NCI-H1105 (cell line): Measurements from ENCODE around the gene RGS18.
"Not testable (repeated sequence)": the region's sequence is repeated elsewhere in the genome, so short reads cannot be mapped to it uniquely, and the experiment has no call there.

Source experiments
- DNase-seq: peaks from one replicate; lab custom pipeline; 2025; lab: John Stamatoyannopoulos, UW

RGS18 gene

GRCh38 chr1:192158181-192158580, at the start of gene RGS18:
TSS of gene RGS18 (plus strand) at chr1:192158462. CDS start at chr1:192158638, 176 bp downstream.
- no peak for DNase-seq

DNA sequence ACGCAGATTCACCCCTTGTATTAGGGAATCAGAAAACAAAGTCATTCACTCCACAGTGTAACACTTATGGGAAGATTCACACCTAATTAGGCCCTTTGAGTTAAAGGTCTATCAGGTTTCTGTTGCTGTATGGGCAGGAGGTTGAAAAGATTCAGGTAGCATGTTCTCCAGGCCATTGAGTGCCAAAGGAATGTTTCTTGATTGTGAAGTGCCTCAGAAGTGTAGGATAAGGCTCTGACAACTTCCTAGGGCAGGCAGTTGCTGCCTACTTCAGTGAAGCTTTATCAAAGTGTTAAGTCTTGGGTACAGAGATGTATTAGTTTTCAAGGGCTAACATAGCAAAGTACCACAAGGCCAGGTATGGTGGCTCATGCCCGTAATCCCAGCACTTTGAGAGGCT, 48.7 kb upstream of the RGS18 start:
- DNase-seq, result no peak

- no peak for DNase-seq
Observed at GRCh38 chr1:192115000-192115399, 43.3 kb upstream of the RGS18 start.

DNA sequence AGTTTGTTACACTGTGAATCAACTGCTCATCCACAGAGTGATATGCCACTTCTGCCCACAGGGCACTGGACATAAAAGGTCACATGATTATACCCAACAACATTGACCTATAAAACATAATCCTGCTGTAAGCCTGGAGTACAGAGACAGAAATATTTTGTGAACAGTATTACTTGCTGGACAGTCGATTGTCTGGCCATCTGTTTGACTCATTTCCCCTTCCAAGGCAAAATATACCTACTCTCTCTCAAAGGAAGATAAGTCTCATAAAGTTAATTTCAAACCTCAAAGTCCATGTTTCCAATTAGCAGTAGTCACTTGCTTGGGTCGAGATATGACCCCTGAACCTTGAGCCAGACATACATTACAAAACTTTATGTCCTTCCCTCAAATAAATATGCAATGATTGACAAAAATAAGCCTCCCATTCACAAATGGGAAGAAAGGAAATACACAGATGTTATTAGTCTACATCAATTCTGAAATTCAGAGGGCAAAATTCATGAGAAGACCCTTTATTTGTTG, 39.3 kb upstream of the RGS18 start:
- no peak for DNase-seq

DNA sequence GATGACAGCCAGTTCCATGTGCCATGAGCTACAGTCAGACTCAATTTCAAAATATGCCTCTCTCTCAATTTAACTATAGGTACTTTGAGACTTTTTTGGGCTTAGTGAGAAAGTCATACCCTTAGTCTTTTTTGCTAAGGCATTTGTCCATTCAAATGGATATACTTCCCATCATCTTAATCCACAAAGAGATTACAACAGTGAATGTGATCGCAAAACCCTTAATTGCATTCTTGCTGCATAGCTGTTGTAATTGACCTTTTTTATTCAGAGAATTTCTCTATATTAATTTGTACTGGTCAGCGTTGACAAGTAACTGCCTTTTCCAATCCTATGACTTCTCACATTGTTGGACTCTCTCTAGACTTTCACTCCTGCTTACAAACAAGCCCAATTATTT, 38.6 kb upstream of the RGS18 start:
- no peak for DNase-seq

- DNase-seq, result no peak
Observed at GRCh38 chr1:192122668-192123067, 35.6 kb upstream of the RGS18 start.

DNA sequence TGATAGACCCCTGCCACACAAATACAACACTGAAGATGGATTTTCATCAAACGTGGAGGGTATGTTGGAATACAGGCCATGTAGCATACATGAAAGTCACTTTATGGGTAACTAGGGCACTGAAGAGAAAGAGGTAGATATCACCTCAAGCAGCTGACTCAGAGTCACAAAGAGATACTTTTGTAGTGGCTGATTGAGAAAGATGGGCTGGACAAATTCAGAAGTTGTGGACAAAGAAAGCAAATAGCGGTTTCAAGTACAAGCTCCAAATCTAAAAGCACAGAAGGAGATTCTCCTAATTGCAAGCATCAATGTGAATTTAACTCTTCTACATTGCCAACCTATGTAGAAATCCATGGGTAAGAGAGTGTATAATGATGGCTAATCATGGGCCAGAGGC, 35.0 kb upstream of the RGS18 start:
- DNase-seq, result no peak

- no peak for DNase-seq
Observed at GRCh38 chr1:192126030-192126619, 32.1 kb upstream of the RGS18 start.

- no peak for DNase-seq
Observed at GRCh38 chr1:192130175-192130574, 28.1 kb upstream of the RGS18 start.

DNA sequence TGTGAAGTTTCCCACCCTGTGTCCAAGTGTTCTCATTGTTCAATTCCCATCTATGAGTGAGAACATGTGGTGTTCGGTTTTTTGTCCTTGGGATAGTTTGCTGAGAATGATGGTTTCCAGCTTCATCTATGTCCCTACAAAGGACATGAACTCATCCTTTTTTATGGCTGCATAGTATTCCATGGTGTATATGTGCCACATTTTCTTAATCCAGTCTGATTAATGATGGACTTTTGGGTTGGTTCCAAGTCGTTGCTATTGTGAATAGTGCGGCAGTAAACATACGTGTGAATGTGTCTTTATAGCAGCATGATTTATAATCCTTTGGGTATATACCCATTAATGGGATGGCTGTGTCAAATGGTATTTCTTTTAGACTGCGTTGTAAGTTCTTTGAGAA, 27.4 kb upstream of the RGS18 start:
- DNase-seq, result not testable (repeated sequence)

GRCh38 chr1:192131914-192132313, 26.3 kb upstream of the RGS18 start:
- DNase-seq, result no peak

DNA sequence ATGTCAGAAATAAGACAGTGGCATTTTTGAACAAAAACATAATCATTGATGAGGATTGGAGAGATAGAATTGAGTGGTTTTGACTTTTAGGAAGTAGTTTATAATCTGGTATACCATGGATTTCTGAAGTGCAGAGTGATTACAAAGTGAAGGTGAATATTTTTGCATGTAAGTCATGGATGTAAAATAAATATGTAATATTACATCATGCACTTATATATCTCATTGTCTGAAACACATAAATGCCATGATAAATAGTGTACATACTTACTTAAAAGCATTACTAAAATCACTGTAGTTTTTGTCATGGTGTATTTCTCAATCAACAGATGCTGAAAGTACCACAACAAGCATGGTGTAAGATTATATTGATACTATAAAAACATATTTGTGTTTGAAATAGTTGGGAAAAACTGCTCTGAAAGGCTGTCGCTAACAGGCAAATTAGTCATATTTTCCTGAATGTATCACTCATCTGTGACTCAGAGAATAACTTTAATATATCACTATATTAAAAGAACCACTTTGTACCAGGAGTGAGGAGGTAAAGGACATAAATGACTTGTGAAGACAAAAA, 24.8 kb upstream of the RGS18 start:
- no peak for DNase-seq

DNA sequence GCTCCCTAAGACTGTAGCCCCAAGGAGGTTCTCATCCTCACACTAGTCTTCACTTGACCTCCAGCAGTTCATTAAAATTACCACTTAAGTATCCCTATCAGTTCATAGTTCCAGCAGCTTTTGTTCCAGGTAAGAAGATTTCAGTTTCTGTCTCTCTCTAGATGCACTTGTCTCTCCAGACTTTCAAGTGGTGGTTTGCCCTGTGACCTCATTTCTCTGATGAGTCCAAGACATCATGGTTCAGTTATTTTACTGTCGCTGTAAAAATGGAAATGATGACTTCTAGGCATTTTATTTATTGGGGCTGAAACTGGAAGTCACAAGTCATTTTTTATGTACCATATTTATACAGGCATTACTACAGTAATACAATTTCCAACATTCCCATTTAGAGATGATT, 17.9 kb upstream of the RGS18 start:
- no peak for DNase-seq

- DNase-seq, result no peak
Observed at GRCh38 chr1:192147221-192147620, 11.0 kb upstream of the RGS18 start.

DNA sequence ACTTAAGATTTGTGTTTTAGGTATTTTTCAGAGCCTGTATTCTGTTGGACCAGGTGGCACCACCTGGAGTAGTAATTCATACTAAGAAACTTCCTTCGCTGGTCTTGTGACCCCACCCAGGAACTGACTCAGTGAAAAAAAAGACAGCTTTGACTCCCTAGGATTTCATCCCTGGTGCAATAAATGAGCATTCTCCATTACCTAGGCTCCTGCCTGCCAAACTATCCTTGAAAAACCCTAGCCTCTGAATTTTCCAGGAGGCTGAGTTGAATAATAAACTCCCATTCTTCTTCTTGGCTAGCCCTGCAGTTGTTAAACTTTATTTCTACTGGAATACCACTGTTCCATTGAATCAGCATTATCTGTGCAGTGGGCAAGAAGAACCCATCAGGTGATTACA, 10.6 kb upstream of the RGS18 start:
- DNase-seq, result no peak

GRCh38 chr1:192151176-192151575, 7.1 kb upstream of the RGS18 start:
- DNase-seq, result no peak

DNA sequence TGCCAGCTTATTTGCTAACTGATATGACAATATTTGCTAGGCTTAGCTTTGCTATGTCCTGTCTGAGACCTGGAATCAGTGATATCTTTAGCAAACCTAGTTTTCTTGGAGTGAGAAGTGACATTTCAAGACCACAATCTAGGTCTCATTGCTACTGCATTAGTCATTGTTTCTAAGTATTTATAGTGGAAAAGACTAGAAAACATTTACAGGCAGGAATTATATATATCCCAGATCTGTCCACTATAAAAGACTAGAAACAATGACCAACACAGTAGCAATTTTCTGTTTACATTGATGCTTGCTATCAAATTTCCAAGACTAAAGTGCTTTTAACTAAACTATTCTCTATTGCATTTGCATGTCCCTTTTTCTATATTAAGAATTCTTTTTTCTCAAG, 5.0 kb upstream of the RGS18 start:
- no peak for DNase-seq

DNA sequence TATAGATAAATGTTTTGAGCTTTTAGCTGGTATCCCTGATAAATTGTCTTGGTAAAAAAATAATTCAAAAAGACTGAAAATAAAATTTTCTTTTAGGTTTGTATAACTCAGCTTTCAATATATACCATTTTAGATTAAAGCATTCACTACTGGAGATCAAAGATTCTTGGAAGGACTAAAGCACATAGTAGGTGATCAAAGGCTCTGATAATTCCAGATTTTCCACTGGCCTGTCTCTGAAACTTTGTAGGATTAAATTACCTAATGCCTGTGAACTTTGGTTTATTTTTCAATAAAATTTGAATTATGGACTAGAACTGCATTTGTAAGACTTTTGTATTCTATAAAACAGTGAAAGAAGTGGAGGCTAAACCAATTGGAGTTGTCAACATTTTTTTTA, 1.2 kb upstream of the RGS18 start:
- DNase-seq, result no peak

DNA sequence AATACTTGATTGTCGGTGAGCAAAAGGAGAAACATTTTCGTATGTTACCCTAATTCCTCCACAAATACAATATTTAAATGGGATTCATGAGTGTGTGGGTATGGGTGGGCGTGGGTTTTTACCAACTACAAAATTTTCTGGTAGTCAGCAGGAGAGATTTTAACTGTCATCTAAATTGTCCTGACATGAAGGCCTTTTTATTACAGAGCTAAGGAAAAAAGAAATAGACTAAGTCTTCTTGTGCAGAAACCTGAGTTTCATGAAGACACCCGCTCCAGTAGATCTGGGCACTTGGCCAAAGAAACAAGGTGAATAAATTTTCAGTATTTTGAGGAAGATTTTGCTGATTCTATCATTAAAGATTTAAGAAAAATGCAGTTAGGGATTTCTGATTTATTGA, 752 bp downstream of the RGS18 start:
- no peak for DNase-seq

DNA sequence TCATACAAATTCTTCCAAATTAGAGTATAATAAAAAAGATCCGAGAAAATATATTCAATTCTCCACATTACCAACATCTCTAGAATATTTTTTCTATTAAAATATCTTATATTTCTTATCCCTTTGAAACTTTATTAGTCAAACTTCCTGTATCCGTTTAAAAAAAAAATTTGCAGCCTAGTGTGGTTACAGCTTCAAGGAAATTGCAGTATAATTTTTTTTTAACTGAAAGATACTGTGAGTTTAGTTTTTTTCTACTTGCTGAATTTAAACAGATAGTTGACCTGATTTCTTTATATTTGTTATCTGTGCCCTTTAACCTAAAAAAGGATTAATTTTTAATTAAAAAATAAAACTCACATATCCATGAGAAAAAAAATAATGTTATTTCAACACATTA, 1.5 kb downstream of the RGS18 start:
- DNase-seq, result no peak

DNA sequence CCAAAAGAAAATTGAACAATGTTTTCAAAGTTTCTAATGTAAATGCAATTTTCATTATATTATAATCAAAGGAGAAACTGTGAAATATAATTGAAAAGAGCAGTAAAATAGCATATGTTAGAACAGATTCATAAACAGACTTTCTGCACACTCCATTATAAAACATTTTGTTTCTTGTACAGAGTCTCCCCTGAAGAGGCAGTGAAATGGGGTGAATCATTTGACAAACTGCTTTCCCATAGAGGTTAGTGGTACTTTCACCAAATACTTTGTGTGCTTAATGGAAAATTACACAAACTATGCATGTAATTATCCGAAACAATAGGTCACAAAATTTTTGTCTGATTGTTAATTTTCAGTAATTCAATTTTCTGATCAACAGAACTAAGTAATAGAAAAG, 1.9 kb downstream of the RGS18 start:
- DNase-seq, result no peak

DNA sequence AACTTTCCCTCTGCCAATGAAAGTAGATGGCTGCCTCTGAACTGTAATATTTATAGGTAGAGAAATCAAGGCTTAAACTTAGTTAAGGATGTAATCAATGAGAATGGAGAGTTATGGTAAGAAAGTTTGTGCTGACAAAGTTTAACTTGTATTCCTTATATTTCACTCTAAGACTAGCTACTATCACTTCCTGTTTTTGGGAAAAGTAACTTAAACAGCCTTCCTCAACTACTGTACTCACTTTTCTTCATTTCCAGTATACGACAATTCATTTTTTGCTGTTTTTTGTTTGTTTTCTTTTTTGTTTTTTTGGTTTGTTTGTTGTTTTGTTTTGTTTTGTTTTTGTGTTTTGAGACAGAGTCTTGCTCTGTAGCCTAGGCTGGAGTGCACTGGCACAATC, 3.7 kb downstream of the RGS18 start:
- no peak for DNase-seq

GRCh38 chr1:192162376-192162775, 4.1 kb downstream of the RGS18 start:
- DNase-seq, result no peak

- DNase-seq, result not testable (repeated sequence)
Observed at GRCh38 chr1:192165002-192165401, 6.7 kb downstream of the RGS18 start.
